Stomach (tissue), 4 donors: Measurements from ENCODE around the gene GLRA1.

Experiments
- POLR2AphosphoS5 ChIP-seq, 3 donors: sonication (generic); formaldehyde crosslinking; IDR thresholded peaks; one replicate each; pipeline ENCODE4 v1.6.1; 2016; ENCODE audit warnings: antibody characterized with exemption in 3 of 3
- TF ChIP-seq, protein P1 (sequence below), 7 experiments: fragments of 450-650 bp in 4 of 7; fragments of 200-600 bp in 3 of 7; sonication (generic) in 3 of 7; IDR thresholded peaks; one replicate each; pipeline ENCODE4 v1.5.1; 2016 to 2019; ENCODE audit warnings: antibody characterized with exemption in 7 of 7, control low read depth in 2 of 7, mild to moderate bottlenecking in 1 of 7

DNA sequence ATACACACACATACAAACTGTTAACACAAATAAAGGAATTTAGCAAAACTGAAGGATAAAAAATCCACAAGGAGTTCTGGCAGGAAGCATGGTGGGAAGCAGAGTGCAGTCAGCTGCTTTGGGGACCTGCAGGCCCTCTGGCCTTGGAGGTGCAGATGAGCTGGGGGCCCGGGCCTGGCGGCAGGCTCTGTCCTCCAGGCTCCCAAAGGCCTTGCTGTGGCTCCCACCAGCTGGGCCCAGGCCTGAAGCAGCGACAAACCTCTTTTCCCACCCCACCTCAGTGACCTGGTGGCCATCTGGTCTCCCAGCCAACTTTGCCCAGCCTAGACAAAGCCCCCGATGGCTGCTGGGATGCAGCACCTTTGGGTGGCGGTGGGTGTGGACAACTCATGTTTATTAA, 67.8 kb downstream of the GLRA1 start:
- TF ChIP-seq, protein P1, sequence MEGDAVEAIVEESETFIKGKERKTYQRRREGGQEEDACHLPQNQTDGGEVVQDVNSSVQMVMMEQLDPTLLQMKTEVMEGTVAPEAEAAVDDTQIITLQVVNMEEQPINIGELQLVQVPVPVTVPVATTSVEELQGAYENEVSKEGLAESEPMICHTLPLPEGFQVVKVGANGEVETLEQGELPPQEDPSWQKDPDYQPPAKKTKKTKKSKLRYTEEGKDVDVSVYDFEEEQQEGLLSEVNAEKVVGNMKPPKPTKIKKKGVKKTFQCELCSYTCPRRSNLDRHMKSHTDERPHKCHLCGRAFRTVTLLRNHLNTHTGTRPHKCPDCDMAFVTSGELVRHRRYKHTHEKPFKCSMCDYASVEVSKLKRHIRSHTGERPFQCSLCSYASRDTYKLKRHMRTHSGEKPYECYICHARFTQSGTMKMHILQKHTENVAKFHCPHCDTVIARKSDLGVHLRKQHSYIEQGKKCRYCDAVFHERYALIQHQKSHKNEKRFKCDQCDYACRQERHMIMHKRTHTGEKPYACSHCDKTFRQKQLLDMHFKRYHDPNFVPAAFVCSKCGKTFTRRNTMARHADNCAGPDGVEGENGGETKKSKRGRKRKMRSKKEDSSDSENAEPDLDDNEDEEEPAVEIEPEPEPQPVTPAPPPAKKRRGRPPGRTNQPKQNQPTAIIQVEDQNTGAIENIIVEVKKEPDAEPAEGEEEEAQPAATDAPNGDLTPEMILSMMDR (IDR thresholded peaks at IDR 0.05) = no peak
- TF ChIP-seq POLR2AphosphoS5 (IDR thresholded peaks at IDR 0.05) = no peak
